CD4-positive, alpha-beta T cell (primary cell): ENCODE data around the gene CSNK1G1. TPM values are rescaled to one million over a fixed set of nuclear protein-coding genes. Genes with fewer than 3 reads are reported as not detected.

Experiments
- ATAC-seq: fragments of 200-7000 bp; cut with Tn5 transposase; one replicate; pipeline ENCODE4 v1.10.0; 2022; ENCODE audit warnings: mild to moderate bottlenecking; ENCODE audit not compliant: poor library complexity
- CTCF ChIA-PET: fragments of 350-600 bp; sonication (Branson Sonifier 250); formaldehyde crosslinking; loops from one replicate; lab custom pipeline; 2021; ENCODE audit warnings: antibody characterized with exemption, inconsistent platforms; lab: Charles Lee
- POLR2A ChIA-PET: fragments of 350-600 bp; sonication (Branson Sonifier 250); formaldehyde crosslinking; loops from one replicate; lab custom pipeline; 2021; ENCODE audit warnings: antibody characterized with exemption, inconsistent platforms; lab: Charles Lee
- DNase-seq, 14 experiments: peaks; one replicate each; pipeline ENCODE4 v3.0.0-alpha.2; 2013 to 2020; ENCODE audit warnings: mixed read lengths in 2 of 14
- H3K27ac ChIP-seq, 2 donors: one replicate each; pipeline versions ENCODE4 v1.5.1 to v1.7.0; 2013; ENCODE audit warnings: low read length in 2 of 2, low read depth in 1 of 2, mild to moderate bottlenecking in 1 of 2
- H3K27me3 ChIP-seq, 2 experiments: 1 replicate in 1 of 2; 2 replicates in 1 of 2; pipeline versions ENCODE4 v1.6.1 to v1.7.0; 2013; ENCODE audit warnings: low read length in 2 of 2, control low read depth in 1 of 2, mild to moderate bottlenecking in 1 of 2, moderate library complexity in 1 of 2; ENCODE audit not compliant: insufficient read depth in 2 of 2, control insufficient read depth in 1 of 2
- H3K36me3 ChIP-seq: one replicate; pipeline ENCODE4 v1.6.1; 2013; ENCODE audit warnings: low read length, control low read depth; ENCODE audit not compliant: insufficient read depth
- H3K4me1 ChIP-seq: one replicate; pipeline ENCODE4 v1.6.1; 2013; ENCODE audit warnings: low read length, control low read depth; ENCODE audit not compliant: insufficient read depth
- H3K4me3 ChIP-seq: one replicate; pipeline ENCODE4 v1.5.1; 2013; ENCODE audit warnings: mild to moderate bottlenecking, low read length, moderate library complexity
- H3K9me3 ChIP-seq, 2 experiments: 1 replicate in 1 of 2; 2 replicates in 1 of 2; pipeline versions ENCODE4 v1.6.1 to v1.7.0; 2013; ENCODE audit warnings: low read length in 2 of 2, mild to moderate bottlenecking in 2 of 2, control low read depth in 1 of 2, moderate library complexity in 1 of 2; ENCODE audit not compliant: control insufficient read depth in 1 of 2, insufficient read depth in 1 of 2
- H3K27ac Mint-ChIP-seq: one replicate; pipeline ENCODE4 v1.8.0; 2020; ENCODE audit warnings: mixed read lengths
- H3K27me3 Mint-ChIP-seq: one replicate; pipeline ENCODE4 v1.8.0; 2021; ENCODE audit warnings: mixed read lengths
- H3K36me3 Mint-ChIP-seq: one replicate; pipeline ENCODE4 v1.8.0; 2021; ENCODE audit warnings: low read depth, mixed read lengths
- H3K4me1 Mint-ChIP-seq: one replicate; pipeline ENCODE4 v1.8.0; 2021; ENCODE audit warnings: low read depth, mixed read lengths
- H3K4me3 Mint-ChIP-seq: one replicate; pipeline ENCODE4 v1.8.0; 2020; ENCODE audit warnings: mild to moderate bottlenecking, mixed read lengths
- H3K9me3 Mint-ChIP-seq: one replicate; pipeline ENCODE4 v1.8.0; 2020; ENCODE audit warnings: mixed read lengths
- CTCF ChIP-seq: fragments of 200-600 bp; IDR thresholded peaks from one replicate; pipeline ENCODE4 v1.8.0; 2022; ENCODE audit warnings: antibody characterized with exemption, mild to moderate bottlenecking
- intact Hi-C, 2 experiments: fragments of 100-400 bp; cut with DNase I in 1 of 2; cut with micrococcal nuclease in 1 of 2; formaldehyde crosslinking; loops; one replicate each; pipeline versions ENCODE4 v1.15.1 to v1.9.0; 2023 to 2025; cut with DNase I, micrococcal nuclease
- total RNA-seq, 174 experiments: library from RNA in 2 of 174; stranded (reverse) in 2 of 174; gene quantifications; one replicate each; pipeline ENCODE4 v1.2.3 and lab custom pipeline; 2021 to 2026

The CSNK1G1 gene
- total RNA-seq, 2 experiments from 2014 or later: 12.2 to 13.7 TPM

- Mint-ChIP-seq H3K9me3 (no peaks in the 10 kb centered on the region), H3K27me3 (peaks cover 13% of the 10 kb centered on the region), H3K36me3 (peaks cover 76% of the 10 kb centered on the region), H3K27ac (peak overlapping the region; percentile 57), H3K4me3 (peak overlapping the region; percentile 38), H3K4me1 (peaks cover 45% of the 10 kb centered on the region)
- peaks cover 72% of the 10 kb centered on the region for H3K36me3 ChIP-seq
- ATAC-seq (no peak), DNase-seq (no peak)
- TF ChIP-seq CTCF: no peak
- H3K27ac ChIP-seq: no peak overlapping the region
- ChIA-PET CTCF (no interaction called here), POLR2A (interaction anchor here (0.6 kb wide), 1 partner anchor 31 kb away, joined by 3 read pairs; no protein-coding TSS in a partner anchor)
- H3K9me3 ChIP-seq: no peaks in the 10 kb centered on the region
- intact Hi-C loops: no loop called here
- H3K4me1 ChIP-seq: peaks cover 54% of the 10 kb centered on the region
- no peak overlapping the region for H3K4me3 ChIP-seq
- peaks cover 6% of the 10 kb centered on the region in 2 experiments for H3K27me3 ChIP-seq
Measured at GRCh38 chr15:64157599-64158125, 198.3 kb downstream of the CSNK1G1 start.

GRCh38 chr15:64156652-64157331, 199.2 kb downstream of the CSNK1G1 start:
- Mint-ChIP-seq H3K27me3 (peaks cover 16% of the 10 kb centered on the region), H3K4me3 (no peak overlapping the region), H3K36me3 (peaks cover 71% of the 10 kb centered on the region), H3K4me1 (peaks cover 42% of the 10 kb centered on the region), H3K27ac (peak overlapping the region; percentile 4), H3K9me3 (no peaks in the 10 kb centered on the region)
- POLR2A ChIA-PET: no interaction called here
- Histone ChIP-seq H3K27me3 (peaks cover 12 to 14% of the 10 kb centered on the region in 2 experiments), H3K4me1 (peaks cover 60% of the 10 kb centered on the region), H3K9me3 (no peaks in the 10 kb centered on the region), H3K36me3 (peaks cover 72% of the 10 kb centered on the region), H3K4me3 (no peak overlapping the region), H3K27ac (no peak overlapping the region)
- no peak for TF ChIP-seq CTCF
- no peak for DNase-seq
- intact Hi-C loops: no loop called here
- no peak for ATAC-seq
- CTCF ChIA-PET: no interaction called here

- peaks cover 15 to 17% of the 10 kb centered on the region in 2 experiments for H3K27me3 ChIP-seq
- intact Hi-C loops: no loop called here
Measured at GRCh38 chr15:64155802-64156651, 199.9 kb downstream of the CSNK1G1 start.

More at GRCh38 chr15:64155802-64156651, 199.9 kb downstream of the CSNK1G1 start:
- Mint-ChIP-seq H3K4me3 (peak overlapping the region; percentile 6), H3K9me3 (no peaks in the 10 kb centered on the region), H3K27ac (no peak overlapping the region), H3K27me3 (peaks cover 17% of the 10 kb centered on the region), H3K36me3 (peaks cover 68% of the 10 kb centered on the region), H3K4me1 (peaks cover 41% of the 10 kb centered on the region)
- Histone ChIP-seq H3K36me3 (peaks cover 69% of the 10 kb centered on the region), H3K9me3 (no peaks in the 10 kb centered on the region), H3K27ac (no peak overlapping the region), H3K4me1 (peaks cover 60% of the 10 kb centered on the region), H3K4me3 (no peak overlapping the region)
- ChIA-PET CTCF (no interaction called here), POLR2A (interaction anchor here (0.7 kb wide), 1 partner anchor 30 kb away, joined by 3 read pairs; no protein-coding TSS in a partner anchor)
- no peak for DNase-seq
- no peak for TF ChIP-seq CTCF
- no peak for ATAC-seq
